CD14-positive monocyte (primary cell): Measurements from ENCODE around the gene CEP44. TPM values are rescaled to one million over a fixed set of nuclear protein-coding genes. Genes with fewer than 3 reads are reported as not detected.
"Not testable (repeated sequence)": the region's sequence is repeated elsewhere in the genome, so short reads cannot be mapped to it uniquely, and the experiment has no call there.

Source experiments
- DNase-seq, 3 donors: peaks; one replicate each; pipeline ENCODE4 v3.0.0-alpha.2; 2011 to 2022
- H2AFZ ChIP-seq: 2 replicates; pipeline ENCODE4 v1.6.0; 2012; ENCODE audit warnings: mild to moderate bottlenecking, low read depth, low read length, inconsistent platforms; ENCODE audit not compliant: insufficient read depth, poor library complexity, severe bottlenecking
- H3K27ac ChIP-seq, 2 donors: 1 replicate in 1 of 2; 2 replicates in 1 of 2; pipeline ENCODE4 v1.5.1; 2012 to 2013; ENCODE audit warnings: low read length in 2 of 2, control low read depth in 1 of 2, inconsistent platforms in 1 of 2, low read depth in 1 of 2, mild to moderate bottlenecking in 1 of 2
- H3K27me3 ChIP-seq, 2 donors: one replicate each; pipeline versions ENCODE4 v1.6.0 to v1.6.1; 2011 to 2013; ENCODE audit warnings: low read length in 2 of 2; ENCODE audit not compliant: control insufficient read depth in 2 of 2, insufficient read depth in 2 of 2
- H3K36me3 ChIP-seq, 2 donors: replicated peaks in 1 of 2; 1 replicate in 1 of 2; 2 replicates in 1 of 2; pipeline versions ENCODE4 v1.5.1 to v1.6.1; 2012 to 2013; ENCODE audit warnings: low read length in 2 of 2, control low read depth in 1 of 2, inconsistent platforms in 1 of 2, mild to moderate bottlenecking in 1 of 2; ENCODE audit not compliant: insufficient read depth in 2 of 2, control insufficient read depth in 1 of 2
- H3K4me1 ChIP-seq, 2 donors: 1 replicate in 1 of 2; 2 replicates in 1 of 2; pipeline versions ENCODE4 v1.5.1 to v1.6.1; 2012 to 2013; ENCODE audit warnings: low read length in 2 of 2, control low read depth in 1 of 2, inconsistent platforms in 1 of 2, mild to moderate bottlenecking in 1 of 2, moderate library complexity in 1 of 2; ENCODE audit not compliant: insufficient read depth in 2 of 2, control insufficient read depth in 1 of 2
- H3K4me2 ChIP-seq: replicated peaks from 2 replicates; pipeline ENCODE3; 2012; ENCODE audit warnings: low read length, moderate library complexity, mild to moderate bottlenecking; ENCODE audit not compliant: poor library complexity, severe bottlenecking; ENCODE audit errors: extremely low read depth
- H3K4me3 ChIP-seq, 3 experiments: fragments of 200-600 bp in 1 of 3; sonication (generic) in 1 of 3; replicated peaks in 1 of 3; 1 replicate in 2 of 3; 2 replicates in 1 of 3; pipeline ENCODE4 v1.5.1; 2011 to 2013; ENCODE audit warnings: low read length in 3 of 3, mild to moderate bottlenecking in 3 of 3, control low read depth in 2 of 3, low read depth in 2 of 3, inconsistent platforms in 1 of 3, moderate library complexity in 1 of 3
- H3K79me2 ChIP-seq: 2 replicates; pipeline ENCODE4 v1.6.0; 2012; ENCODE audit warnings: mild to moderate bottlenecking, control low read depth, inconsistent platforms, low read length, moderate library complexity; ENCODE audit not compliant: insufficient read depth
- H3K9ac ChIP-seq: 2 replicates; pipeline ENCODE4 v1.6.0; 2017; ENCODE audit warnings: low read length, mild to moderate bottlenecking; ENCODE audit not compliant: insufficient read depth, poor library complexity, severe bottlenecking
- H3K9me3 ChIP-seq, 2 donors: replicated peaks in 1 of 2; 1 replicate in 1 of 2; 2 replicates in 1 of 2; pipeline versions ENCODE4 v1.5.1 to v1.6.1; 2012 to 2013; ENCODE audit warnings: low read length in 2 of 2, control low read depth in 1 of 2; ENCODE audit not compliant: control insufficient read depth in 1 of 2, insufficient read depth in 1 of 2
- H4K20me1 ChIP-seq: 2 replicates; pipeline ENCODE4 v1.6.0; 2012; ENCODE audit warnings: mild to moderate bottlenecking, low read length, control low read depth, moderate library complexity; ENCODE audit not compliant: insufficient read depth
- H3K27ac Mint-ChIP-seq, 7 donors: one replicate each; pipeline ENCODE4 v1.8.0; 2020; ENCODE audit warnings: mild to moderate bottlenecking in 7 of 7, mixed read lengths in 7 of 7, moderate library complexity in 6 of 7, inconsistent platforms in 2 of 7
- H3K27me3 Mint-ChIP-seq, 3 donors: one replicate each; pipeline ENCODE4 v1.8.0; 2021 to 2022; ENCODE audit warnings: low read depth in 3 of 3, mild to moderate bottlenecking in 3 of 3, mixed read lengths in 3 of 3, moderate library complexity in 3 of 3, inconsistent platforms in 1 of 3
- H3K36me3 Mint-ChIP-seq, 2 donors: one replicate each; pipeline ENCODE4 v1.8.0; 2020; ENCODE audit warnings: mixed read lengths in 2 of 2, inconsistent platforms in 1 of 2, mild to moderate bottlenecking in 1 of 2
- H3K4me1 Mint-ChIP-seq: one replicate; pipeline ENCODE4 v1.8.0; 2020; ENCODE audit warnings: mild to moderate bottlenecking, mixed read lengths
- H3K4me3 Mint-ChIP-seq, 2 donors: one replicate each; pipeline ENCODE4 v1.8.0; 2020; ENCODE audit warnings: mild to moderate bottlenecking in 2 of 2, mixed read lengths in 2 of 2, moderate library complexity in 1 of 2
- H3K9me3 Mint-ChIP-seq, 7 donors: one replicate each; pipeline ENCODE4 v1.8.0; 2020 to 2022; ENCODE audit warnings: mixed read lengths in 7 of 7, mild to moderate bottlenecking in 6 of 7, moderate library complexity in 6 of 7, inconsistent platforms in 2 of 7
- WGBS: methylation state at CpG from one replicate; pipeline ENCODE4 v1.1.5; 2013; ENCODE audit warnings: missing lambda C conversion rate; ENCODE audit not compliant: insufficient coverage; 5-methylcytosine and 5-hydroxymethylcytosine counted together
- intact Hi-C, 2 donors: fragments of 100-400 bp; cut with micrococcal nuclease; formaldehyde crosslinking; loops; one replicate each; pipeline versions ENCODE4 v1.15.0 to v1.15.1; 2023
- polyA plus RNA-seq, 3 donors: library from polyadenylated mRNA; depleted of rRNA in 1 of 3; unstranded in 2 of 3; stranded (reverse) in 1 of 3; fragments of 300-500 nt in 2 of 3; fragments of >200 nt in 1 of 3; fragmentation: Illumina TruSeq in 2 of 3; gene quantifications; 1 replicate in 2 of 3; 2 replicates in 1 of 3; pipeline ENCODE4 v1.2.3, GENCODE V29; 2012 to 2021
- TF ChIP-seq, protein P1 (sequence below): fragments of 200-600 bp; IDR thresholded peaks from one replicate; pipeline ENCODE4 v1.8.0; 2022; ENCODE audit warnings: antibody characterized with exemption, mild to moderate bottlenecking

CEP44 gene
- polyA plus RNA-seq, 3 donors, result 1.9 to 3.3 (median 2.2) TPM

DNA sequence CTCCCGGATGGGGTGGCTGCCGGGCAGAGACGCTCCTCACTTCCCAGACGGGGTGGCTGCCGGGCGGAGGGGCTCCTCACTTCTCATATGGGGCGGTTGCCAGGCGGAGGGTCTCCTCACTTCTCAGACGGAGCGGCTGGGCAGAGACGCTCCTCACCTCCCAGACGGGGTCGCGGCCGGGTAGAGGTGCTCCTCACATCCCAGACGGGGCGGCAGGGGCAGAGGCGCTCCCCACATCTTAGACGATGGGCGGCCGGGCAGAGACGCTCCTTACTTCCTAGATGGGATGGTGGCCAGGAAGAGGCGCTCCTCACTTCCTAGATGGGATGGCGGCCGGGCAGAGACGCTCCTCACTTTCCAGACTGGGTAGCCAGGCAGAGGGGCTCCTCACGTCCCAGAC is 11.4 kb downstream of the CEP44 start:
- peaks cover 22 to 49% of the 10 kb centered on the region in 2 donors for H3K36me3 Mint-ChIP-seq
- Histone ChIP-seq H3K79me2 (peaks cover 33% of the 10 kb centered on the region), H3K9me3 (peaks cover 11 to 19% of the 10 kb centered on the region in 2 donors), H3K36me3 (peaks cover 6 to 40% of the 10 kb centered on the region in 2 donors)
- DNase-seq, H3K4me3 Mint-ChIP-seq, H3K9ac ChIP-seq, H3K27ac Mint-ChIP-seq, H3K27ac ChIP-seq, H3K27me3 Mint-ChIP-seq, intact Hi-C loops, H3K4me1 ChIP-seq, H3K4me1 Mint-ChIP-seq, H3K4me2 ChIP-seq, H3K27me3 ChIP-seq, H4K20me1 ChIP-seq, H3K4me3 ChIP-seq, H2AFZ ChIP-seq: not testable (repeated sequence)
- WGBS, result no CpG with 5 or more reads among the region's 27 CpGs
- H3K9me3 Mint-ChIP-seq, result peaks cover 16 to 27% (median 23%) of the 10 kb centered on the region in 7 donors

DNA sequence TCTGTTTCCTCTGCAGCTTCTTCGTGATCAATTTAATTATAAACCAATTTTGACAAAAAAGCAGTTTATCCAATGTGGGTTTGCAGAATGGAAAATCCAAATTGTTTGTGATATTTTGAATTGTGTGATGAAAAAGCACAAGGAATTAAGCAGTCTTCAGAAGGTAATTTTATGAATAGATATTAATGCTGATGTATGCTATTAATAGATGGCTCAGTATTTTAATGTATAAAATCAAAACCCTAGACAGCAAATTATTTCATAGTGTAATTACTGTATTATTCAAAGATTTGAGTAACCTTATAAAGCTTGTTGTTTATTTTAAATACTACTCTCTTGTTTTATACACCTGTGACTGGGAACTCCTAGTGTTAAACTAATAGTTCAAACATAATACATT is 20.0 kb downstream of the CEP44 start:
- no peaks in the 10 kb centered on the region for H3K4me1 Mint-ChIP-seq
- WGBS, result no CpG with 5 or more reads among the region's 1 CpG
- no peaks in the 10 kb centered on the region for H4K20me1 ChIP-seq
- peaks cover 59 to 61% of the 10 kb centered on the region in 2 donors for H3K36me3 Mint-ChIP-seq
- H3K9me3 ChIP-seq, result no peaks in the 10 kb centered on the region
- H3K4me3 ChIP-seq, result no peak overlapping the region
- H3K27ac ChIP-seq, result no peak overlapping the region
- no peaks in the 10 kb centered on the region for H3K27me3 ChIP-seq
- TF ChIP-seq, protein P1, sequence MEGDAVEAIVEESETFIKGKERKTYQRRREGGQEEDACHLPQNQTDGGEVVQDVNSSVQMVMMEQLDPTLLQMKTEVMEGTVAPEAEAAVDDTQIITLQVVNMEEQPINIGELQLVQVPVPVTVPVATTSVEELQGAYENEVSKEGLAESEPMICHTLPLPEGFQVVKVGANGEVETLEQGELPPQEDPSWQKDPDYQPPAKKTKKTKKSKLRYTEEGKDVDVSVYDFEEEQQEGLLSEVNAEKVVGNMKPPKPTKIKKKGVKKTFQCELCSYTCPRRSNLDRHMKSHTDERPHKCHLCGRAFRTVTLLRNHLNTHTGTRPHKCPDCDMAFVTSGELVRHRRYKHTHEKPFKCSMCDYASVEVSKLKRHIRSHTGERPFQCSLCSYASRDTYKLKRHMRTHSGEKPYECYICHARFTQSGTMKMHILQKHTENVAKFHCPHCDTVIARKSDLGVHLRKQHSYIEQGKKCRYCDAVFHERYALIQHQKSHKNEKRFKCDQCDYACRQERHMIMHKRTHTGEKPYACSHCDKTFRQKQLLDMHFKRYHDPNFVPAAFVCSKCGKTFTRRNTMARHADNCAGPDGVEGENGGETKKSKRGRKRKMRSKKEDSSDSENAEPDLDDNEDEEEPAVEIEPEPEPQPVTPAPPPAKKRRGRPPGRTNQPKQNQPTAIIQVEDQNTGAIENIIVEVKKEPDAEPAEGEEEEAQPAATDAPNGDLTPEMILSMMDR, result no peak
- no peak overlapping the region for H3K4me2 ChIP-seq
- no peaks in the 10 kb centered on the region for H3K9me3 Mint-ChIP-seq
- H3K9ac ChIP-seq, result no peak overlapping the region
- intact Hi-C loops, result no loop called here
- no peak for DNase-seq
- no peaks in the 10 kb centered on the region for H3K27me3 Mint-ChIP-seq
- H3K4me3 Mint-ChIP-seq, result no peak overlapping the region
- H3K36me3 ChIP-seq, result peaks cover 37 to 80% of the 10 kb centered on the region in 2 donors
- H3K27ac Mint-ChIP-seq, result no peak overlapping the region
- no peaks in the 10 kb centered on the region for H3K4me1 ChIP-seq
- no peaks in the 10 kb centered on the region for H3K79me2 ChIP-seq
- no peak overlapping the region for H2AFZ ChIP-seq
